Erythroblast (primary cell): ENCODE results near the gene PHACTR3.

Experiments used
- GATA1 ChIP-seq: IDR thresholded peaks from 2 replicates; pipeline ENCODE4 v1.6.1; 2011; ENCODE audit warnings: low read depth, mild to moderate bottlenecking, control low read depth, low read length, moderate library complexity
- POLR2A ChIP-seq: IDR thresholded peaks from 2 replicates; pipeline ENCODE4 v1.6.1; 2011; ENCODE audit warnings: mild to moderate bottlenecking, low read length

GRCh38 chr20:59698598-59698997, 94.3 kb downstream of the PHACTR3 start:
- TF ChIP-seq POLR2A (no peak), GATA1 (no peak)
